Testis (tissue), 2 donors: ENCODE results near the gene HMSD.

ENCODE experiments used
- POLR2A ChIP-seq: fragments of 450-650 bp; IDR thresholded peaks from one replicate; pipeline ENCODE4 v1.6.1; 2017; ENCODE audit warnings: antibody characterized with exemption, mild to moderate bottlenecking, moderate library complexity
- TF ChIP-seq, protein P1 (sequence below), 3 experiments: fragments of 450-650 bp in 2 of 3; fragments of 200-600 bp in 1 of 3; sonication (generic) in 1 of 3; IDR thresholded peaks; one replicate each; pipeline ENCODE4 v1.5.1; 2016 to 2019; ENCODE audit warnings: antibody characterized with exemption in 3 of 3, mild to moderate bottlenecking in 2 of 3, moderate library complexity in 1 of 3

GRCh38 chr18:63917817-63918216 lies 31.3 kb upstream of the HMSD start:
- TF ChIP-seq, protein P1, sequence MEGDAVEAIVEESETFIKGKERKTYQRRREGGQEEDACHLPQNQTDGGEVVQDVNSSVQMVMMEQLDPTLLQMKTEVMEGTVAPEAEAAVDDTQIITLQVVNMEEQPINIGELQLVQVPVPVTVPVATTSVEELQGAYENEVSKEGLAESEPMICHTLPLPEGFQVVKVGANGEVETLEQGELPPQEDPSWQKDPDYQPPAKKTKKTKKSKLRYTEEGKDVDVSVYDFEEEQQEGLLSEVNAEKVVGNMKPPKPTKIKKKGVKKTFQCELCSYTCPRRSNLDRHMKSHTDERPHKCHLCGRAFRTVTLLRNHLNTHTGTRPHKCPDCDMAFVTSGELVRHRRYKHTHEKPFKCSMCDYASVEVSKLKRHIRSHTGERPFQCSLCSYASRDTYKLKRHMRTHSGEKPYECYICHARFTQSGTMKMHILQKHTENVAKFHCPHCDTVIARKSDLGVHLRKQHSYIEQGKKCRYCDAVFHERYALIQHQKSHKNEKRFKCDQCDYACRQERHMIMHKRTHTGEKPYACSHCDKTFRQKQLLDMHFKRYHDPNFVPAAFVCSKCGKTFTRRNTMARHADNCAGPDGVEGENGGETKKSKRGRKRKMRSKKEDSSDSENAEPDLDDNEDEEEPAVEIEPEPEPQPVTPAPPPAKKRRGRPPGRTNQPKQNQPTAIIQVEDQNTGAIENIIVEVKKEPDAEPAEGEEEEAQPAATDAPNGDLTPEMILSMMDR (IDR thresholded peaks at IDR 0.05) = no peak
- no peak for TF ChIP-seq POLR2A
